Measurements from ENCODE around the gene CLCN6.

DNA sequence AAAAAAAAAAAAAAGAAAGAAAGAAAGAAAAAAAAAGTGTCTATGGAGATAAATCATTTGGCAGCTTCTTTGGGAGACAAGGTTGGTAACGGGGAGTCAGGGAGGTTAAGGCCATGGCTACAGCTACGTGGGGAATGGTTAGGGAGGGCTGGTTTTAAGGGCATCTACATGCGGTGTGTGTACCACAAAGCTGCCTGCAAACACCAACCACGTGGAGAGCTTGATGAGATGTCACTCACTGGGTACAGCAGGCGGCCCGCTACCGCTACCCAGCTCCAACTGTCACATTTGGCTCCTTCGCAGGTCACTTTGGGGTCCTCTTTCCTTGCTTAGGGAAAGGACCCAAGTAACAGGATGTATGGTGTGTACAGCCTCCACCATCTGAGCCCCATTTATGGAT is 48.5 kb downstream of the CLCN6 start:
- TF ChIP-seq POLR2A (IDR thresholded peaks at IDR 0.05; ENCODE audit: low read depth, low read length) (no peak), CTCF (IDR thresholded peaks at IDR 0.05 in 2 of 3, conservative IDR thresholded peaks at IDR 0.05 in 1 of 3; ENCODE audit: control insufficient read depth in 2 of 3, extremely low read depth in 1 of 3, insufficient read depth in 1 of 3, low read depth in 3 of 3, low read length in 3 of 3) (no peak), TBL1XR1 (IDR thresholded peaks at IDR 0.05; ENCODE audit: low read depth, low read length) (no peak), FOXM1 (IDR thresholded peaks at IDR 0.05; ENCODE audit: low read depth, low read length) (no peak)
